HepG2 (cell line): ENCODE results near the gene ZBTB26. TPM values are rescaled to one million over a fixed set of nuclear protein-coding genes. Genes with fewer than 3 reads are reported as not detected.

Experiments used
- CREB3 ChIP-seq: sonication (generic); formaldehyde crosslinking; IDR thresholded peaks from 2 replicates; pipeline ENCODE4 v1.5.0; 2020; ENCODE audit warnings: missing genetic modification reagents
- ETS1 ChIP-seq: sonication (generic); formaldehyde crosslinking; IDR thresholded peaks from 2 replicates; pipeline ENCODE4 v1.4.0; 2020; ENCODE audit warnings: missing genetic modification reagents
- POLR2AphosphoS5 ChIP-seq: IDR thresholded peaks from 2 replicates; pipeline ENCODE4 v1.6.1; 2012; ENCODE audit warnings: low read depth, low read length
- POLR2G ChIP-seq: fragments of 200-400 bp; formaldehyde crosslinking; IDR thresholded peaks from 2 replicates; pipeline ENCODE4 v1.6.1; 2018; ENCODE audit warnings: mild to moderate bottlenecking, low read depth, low read length, moderate library complexity
- SNAPC4 ChIP-seq: sonication (generic); formaldehyde crosslinking; IDR thresholded peaks from 2 replicates; pipeline ENCODE4 v1.4.0; 2020; ENCODE audit warnings: mild to moderate bottlenecking, missing genetic modification reagents
- SP2 ChIP-seq: sonication (generic); formaldehyde crosslinking; IDR thresholded peaks from 2 replicates; pipeline ENCODE4 v1.5.1; 2020; ENCODE audit warnings: mild to moderate bottlenecking, missing genetic modification reagents
- TBL1XR1 ChIP-seq: fragments of 150-350 bp; IDR thresholded peaks from 2 replicates; pipeline ENCODE4 v1.6.1; 2014; ENCODE audit warnings: borderline replicate concordance, low read length; ENCODE audit not compliant: partially characterized antibody
- TFDP2 ChIP-seq: sonication (generic); formaldehyde crosslinking; IDR thresholded peaks from 2 replicates; pipeline ENCODE4 v1.4.0; 2020; ENCODE audit warnings: missing genetic modification reagents
- WIZ ChIP-seq: sonication (generic); formaldehyde crosslinking; IDR thresholded peaks from 2 replicates; pipeline ENCODE4 v1.5.1; 2020; ENCODE audit warnings: mild to moderate bottlenecking, missing genetic modification reagents
- ZNF296 ChIP-seq: sonication (generic); formaldehyde crosslinking; conservative IDR thresholded peaks from 2 replicates; pipeline ENCODE4 v1.5.0; 2020; ENCODE audit warnings: mild to moderate bottlenecking, missing genetic modification reagents
- ZNF503 ChIP-seq: sonication (generic); formaldehyde crosslinking; IDR thresholded peaks from 2 replicates; pipeline ENCODE4 v1.4.0; 2020; ENCODE audit warnings: missing genetic modification reagents
- ZNF777 ChIP-seq: sonication (generic); formaldehyde crosslinking; IDR thresholded peaks from 2 replicates; pipeline ENCODE4 v1.4.0; 2020; ENCODE audit warnings: missing genetic modification reagents
- ZNF816 ChIP-seq: sonication (generic); formaldehyde crosslinking; IDR thresholded peaks from 2 replicates; pipeline ENCODE4 v1.8.0; 2022; ENCODE audit warnings: missing genetic modification reagents, mild to moderate bottlenecking, borderline replicate concordance
- polyA plus RNA-seq, 8 experiments: library from polyadenylated mRNA; depleted of rRNA in 3 of 8; stranded (reverse) in 7 of 8; unstranded in 1 of 8; fragments of >200 nt; fragmentation: Illumina TruSeq in 4 of 8; extraction: Trizol in 4 of 8; gene quantifications; 2 replicates each; pipeline versions ENCODE4 v1.2.1 to v1.2.3, GENCODE V29; 2011 to 2016; ENCODE audit warnings: low read depth in 4 of 8, missing spikeins in 1 of 8, mixed read lengths in 1 of 8; ENCODE audit not compliant: insufficient read depth in 1 of 8
- total RNA-seq, 5 experiments: library from RNA; depleted of rRNA; stranded (reverse); fragments of >200 nt; fragmentation: Illumina TruSeq; extraction: Trizol; gene quantifications; 2 replicates each; pipeline ENCODE4 v1.2.3, GENCODE V29; 2016; ENCODE audit warnings: low read depth in 1 of 5

ZBTB26 gene
- total and polyA plus RNA-seq, 2 of the 13 experiments (the other 11 are each of a cell fraction or from before 2014, with no cell fraction given) = 4.5 to 8.6 TPM

- peak; percentile 75 for TF ChIP-seq ZNF503
- peak; percentile 78 for TF ChIP-seq POLR2G
- TF ChIP-seq POLR2AphosphoS5 = peak; percentile 89
- no peak for TF ChIP-seq ZNF296 (CRISPR knock-in tag)
- no peak for TF ChIP-seq ETS1
- TF ChIP-seq TBL1XR1 = no peak
- TF ChIP-seq SNAPC4 (CRISPR knock-in tag) = peak; percentile 40; the same call in 1 of the 2 replicates
- TF ChIP-seq SP2 (CRISPR knock-in tag) = peak; percentile 82
- peak; percentile 78 for TF ChIP-seq ZNF777 (CRISPR knock-in tag)
- 0 out of 2 replicates have a peak, but pooled peaks have one; percentile 13 for TF ChIP-seq CREB3
- TF ChIP-seq WIZ = no peak
- peak; percentile 57; the same call in 1 of the 2 replicates for TF ChIP-seq TFDP2
- peak; percentile 62; the same call in 1 of the 2 replicates for TF ChIP-seq ZNF816 (CRISPR knock-in tag)
Observed at GRCh38 chr9:122931226-122932121, at the start of gene ZBTB26 (continued).
